GM06990 (cell line): Measurements from ENCODE around the gene NR3C2.

Experiments
- DNase-seq: peaks from one replicate; pipeline ENCODE4 v3.0.0-alpha.2; 2011; ENCODE audit not compliant: insufficient read length; ENCODE audit errors: extremely low read depth
- H3K27me3 ChIP-seq: replicated peaks from 2 replicates; pipeline ENCODE4 v1.6.0; 2011; ENCODE audit warnings: low read length; ENCODE audit not compliant: control insufficient read depth, insufficient read depth
- H3K36me3 ChIP-seq: 2 replicates; pipeline ENCODE4 v1.5.1; 2011; ENCODE audit warnings: low read length; ENCODE audit not compliant: control insufficient read depth, insufficient read depth
- H3K4me3 ChIP-seq: replicated peaks from 2 replicates; pipeline ENCODE4 v1.5.1; 2011; ENCODE audit warnings: low read depth, mild to moderate bottlenecking, control low read depth, low read length
- TF ChIP-seq, protein P1 (sequence below): IDR thresholded peaks from 2 replicates; pipeline ENCODE4 v1.5.1; 2011; ENCODE audit warnings: low read length, control low read depth, mild to moderate bottlenecking, inconsistent platforms; ENCODE audit not compliant: insufficient read depth, poor library complexity, severe bottlenecking

NR3C2 gene

DNA sequence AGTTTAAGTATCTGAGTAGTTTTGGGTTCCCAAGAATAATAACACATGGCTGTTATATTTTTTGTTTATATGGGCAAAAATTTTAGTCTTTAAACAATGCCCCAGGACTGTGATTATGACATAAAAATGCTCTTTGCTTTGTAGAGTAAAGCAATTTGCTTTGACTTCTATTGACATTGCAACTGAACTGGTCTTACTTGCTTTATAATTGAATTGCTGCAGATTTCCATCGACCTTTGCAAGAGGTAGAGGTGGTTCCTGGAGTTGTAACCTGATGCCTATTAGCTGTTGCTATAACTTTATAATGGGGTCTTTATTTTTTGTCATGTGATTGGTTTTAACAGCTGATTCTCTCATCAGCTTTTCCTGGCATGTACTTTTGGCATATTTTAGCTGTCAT lies 407.4 kb downstream of the NR3C2 start:
- no peak for DNase-seq
- TF ChIP-seq, protein P1, sequence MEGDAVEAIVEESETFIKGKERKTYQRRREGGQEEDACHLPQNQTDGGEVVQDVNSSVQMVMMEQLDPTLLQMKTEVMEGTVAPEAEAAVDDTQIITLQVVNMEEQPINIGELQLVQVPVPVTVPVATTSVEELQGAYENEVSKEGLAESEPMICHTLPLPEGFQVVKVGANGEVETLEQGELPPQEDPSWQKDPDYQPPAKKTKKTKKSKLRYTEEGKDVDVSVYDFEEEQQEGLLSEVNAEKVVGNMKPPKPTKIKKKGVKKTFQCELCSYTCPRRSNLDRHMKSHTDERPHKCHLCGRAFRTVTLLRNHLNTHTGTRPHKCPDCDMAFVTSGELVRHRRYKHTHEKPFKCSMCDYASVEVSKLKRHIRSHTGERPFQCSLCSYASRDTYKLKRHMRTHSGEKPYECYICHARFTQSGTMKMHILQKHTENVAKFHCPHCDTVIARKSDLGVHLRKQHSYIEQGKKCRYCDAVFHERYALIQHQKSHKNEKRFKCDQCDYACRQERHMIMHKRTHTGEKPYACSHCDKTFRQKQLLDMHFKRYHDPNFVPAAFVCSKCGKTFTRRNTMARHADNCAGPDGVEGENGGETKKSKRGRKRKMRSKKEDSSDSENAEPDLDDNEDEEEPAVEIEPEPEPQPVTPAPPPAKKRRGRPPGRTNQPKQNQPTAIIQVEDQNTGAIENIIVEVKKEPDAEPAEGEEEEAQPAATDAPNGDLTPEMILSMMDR, result no peak
- H3K4me3 ChIP-seq, result no peak overlapping the region
- H3K27me3 ChIP-seq, result no peaks in the 10 kb centered on the region
- 0 out of 2 replicates have a peak, but pooled peaks cover 1% of the 10 kb centered on the region for H3K36me3 ChIP-seq

DNA sequence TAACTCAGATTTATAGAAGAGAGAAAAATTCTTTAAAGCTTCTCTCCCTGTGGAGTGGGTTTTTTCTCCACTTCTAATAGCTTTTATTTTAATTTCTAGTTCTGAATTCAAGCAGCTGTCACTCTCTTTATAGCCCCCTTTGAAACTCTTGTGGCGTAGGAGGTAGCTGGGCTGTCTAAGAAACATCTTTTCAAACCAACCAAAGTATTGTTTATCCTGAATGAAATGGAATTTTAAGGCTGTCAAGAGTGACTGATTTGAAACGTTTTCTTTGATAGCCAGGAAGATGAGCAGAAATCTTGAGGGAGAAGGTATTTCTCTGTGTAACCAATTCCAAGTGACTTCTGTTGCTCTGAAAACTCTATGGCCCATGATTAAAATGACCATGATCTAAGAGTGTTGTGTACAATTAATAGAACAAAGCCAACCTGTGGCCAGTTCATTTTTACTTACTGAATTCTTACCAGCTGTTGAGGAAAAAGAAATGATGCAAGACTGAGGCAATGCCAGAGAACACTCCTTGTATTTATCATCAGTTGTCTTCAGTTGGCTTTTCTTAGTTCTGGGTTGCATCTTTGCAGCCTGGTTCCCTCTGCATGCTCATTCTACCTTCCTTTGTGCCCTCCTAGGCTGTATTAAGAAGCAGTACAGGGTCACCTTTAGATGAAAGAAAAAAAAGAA lies 411.9 kb downstream of the NR3C2 start:
- TF ChIP-seq, protein P1, result no peak
- H3K4me3 ChIP-seq, result no peak overlapping the region
- DNase-seq, result no peak

GRCh38 chr4:148029781-148030180 lies 412.4 kb downstream of the NR3C2 start:
- Histone ChIP-seq H3K36me3 (0 out of 2 replicates have a peak, but pooled peaks cover 1% of the 10 kb centered on the region), H3K27me3 (no peaks in the 10 kb centered on the region), H3K4me3 (no peak overlapping the region)
- TF ChIP-seq, protein P1, result no peak
- no peak for DNase-seq

More for the DNA sequence above, 411.9 kb downstream of the NR3C2 start:
- H3K27me3 ChIP-seq, result no peaks in the 10 kb centered on the region
- 0 out of 2 replicates have a peak, but pooled peaks cover 1% of the 10 kb centered on the region for H3K36me3 ChIP-seq
